GM12878 (cell line): ENCODE results near the gene GPBAR1. TPM values are rescaled to one million over a fixed set of nuclear protein-coding genes. Genes with fewer than 3 reads are reported as not detected.

ENCODE experiments used
- BCL11A ChIP-seq: IDR thresholded peaks from 2 replicates; pipeline ENCODE4 v1.6.1; 2011; ENCODE audit warnings: low read depth, low read length
- CHD2 ChIP-seq: IDR thresholded peaks from 2 replicates; pipeline ENCODE4 v1.6.1; 2011; ENCODE audit warnings: low read depth, low read length, improper control_type of control experiment, borderline replicate concordance
- DPF2 ChIP-seq: fragments of 450-650 bp; IDR thresholded peaks from 2 replicates; pipeline ENCODE4 v1.6.1; 2017; ENCODE audit warnings: mild to moderate bottlenecking
- EGR1 ChIP-seq, 2 experiments: IDR thresholded peaks; 1 replicate in 1 of 2; 2 replicates in 1 of 2; pipeline ENCODE4 v1.6.1; 2011 to 2012; ENCODE audit warnings: low read depth in 2 of 2, low read length in 2 of 2, borderline replicate concordance in 1 of 2, mild to moderate bottlenecking in 1 of 2, moderate library complexity in 1 of 2
- FOXK2 ChIP-seq: fragments of 450-650 bp; IDR thresholded peaks from 2 replicates; pipeline ENCODE4 v1.6.1; 2017; ENCODE audit warnings: mild to moderate bottlenecking, moderate library complexity
- HDAC2 ChIP-seq: fragments of 200-600 bp; sonication (generic); IDR thresholded peaks from 2 replicates; pipeline ENCODE4 v1.6.1; 2017
- HDGF ChIP-seq: fragments of 450-650 bp; IDR thresholded peaks from 2 replicates; pipeline ENCODE4 v1.6.1; 2016; ENCODE audit warnings: antibody characterized with exemption
- IKZF1 ChIP-seq: fragments of 450-650 bp; conservative IDR thresholded peaks from 2 replicates; pipeline ENCODE4 v1.6.1; 2017; ENCODE audit warnings: antibody characterized with exemption, mild to moderate bottlenecking
- IRF4 ChIP-seq: IDR thresholded peaks from 2 replicates; pipeline ENCODE4 v1.6.1; 2011; ENCODE audit warnings: low read depth, low read length
- LARP7 ChIP-seq: fragments of 450-650 bp; IDR thresholded peaks from 2 replicates; pipeline ENCODE4 v1.6.1; 2017; ENCODE audit warnings: mild to moderate bottlenecking
- MXI1 ChIP-seq: fragments of 150-350 bp; IDR thresholded peaks from 2 replicates; pipeline ENCODE4 v1.6.1; 2011; ENCODE audit warnings: low read depth, mild to moderate bottlenecking, inconsistent platforms, low read length, improper control_type of control experiment
- MYC ChIP-seq: IDR thresholded peaks from 2 replicates; pipeline ENCODE4 v1.6.1; 2011; ENCODE audit warnings: mild to moderate bottlenecking, low read length, moderate library complexity, inconsistent platforms; ENCODE audit not compliant: insufficient read depth, insufficient replicate concordance, insufficient read length, severe bottlenecking
- NFYA ChIP-seq: IDR thresholded peaks from 2 replicates; pipeline ENCODE4 v1.6.1; 2011; ENCODE audit warnings: low read depth, mild to moderate bottlenecking, low read length, improper control_type of control experiment, borderline replicate concordance
- NFYB ChIP-seq: IDR thresholded peaks from 2 replicates; pipeline ENCODE4 v1.6.1; 2011; ENCODE audit warnings: low read depth, mild to moderate bottlenecking, low read length, improper control_type of control experiment, moderate library complexity; ENCODE audit not compliant: insufficient read depth
- NR2C1 ChIP-seq: fragments of 450-650 bp; IDR thresholded peaks from 2 replicates; pipeline ENCODE4 v1.6.1; 2017; ENCODE audit warnings: antibody characterized with exemption, mild to moderate bottlenecking, moderate library complexity
- NR2F1 ChIP-seq: fragments of 450-650 bp; conservative IDR thresholded peaks from 2 replicates; pipeline ENCODE4 v1.6.1; 2017; ENCODE audit warnings: mild to moderate bottlenecking
- RB1 ChIP-seq: fragments of 450-650 bp; formaldehyde crosslinking; IDR thresholded peaks from 2 replicates; pipeline ENCODE4 v1.6.1; 2017; ENCODE audit warnings: mild to moderate bottlenecking, borderline replicate concordance
- RCOR1 ChIP-seq: conservative IDR thresholded peaks from 2 replicates; pipeline ENCODE4 v1.6.1; 2012; ENCODE audit warnings: low read depth, low read length, improper control_type of control experiment
- SMAD1 ChIP-seq: fragments of 450-650 bp; IDR thresholded peaks from 2 replicates; pipeline ENCODE4 v1.6.1; 2018; ENCODE audit warnings: mild to moderate bottlenecking, low read depth; ENCODE audit not compliant: partially characterized antibody
- SMAD5 ChIP-seq: IDR thresholded peaks from 2 replicates; pipeline ENCODE4 v1.6.1; 2016; ENCODE audit warnings: antibody characterized with exemption, low read depth
- SPI1 ChIP-seq: IDR thresholded peaks from 2 replicates; pipeline ENCODE4 v1.6.1; 2011; ENCODE audit warnings: low read depth, mild to moderate bottlenecking, low read length, moderate library complexity, borderline replicate concordance; ENCODE audit not compliant: insufficient read depth
- SRF ChIP-seq, 2 experiments: IDR thresholded peaks; 2 replicates each; pipeline ENCODE4 v1.6.1; 2011; ENCODE audit warnings: low read depth in 2 of 2, low read length in 2 of 2, mild to moderate bottlenecking in 1 of 2, moderate library complexity in 1 of 2
- STAT1 ChIP-seq: fragments of 450-650 bp; conservative IDR thresholded peaks from 2 replicates; pipeline ENCODE4 v1.6.1; 2014; ENCODE audit warnings: antibody characterized with exemption, mild to moderate bottlenecking
- TAF1 ChIP-seq: IDR thresholded peaks from 2 replicates; pipeline ENCODE4 v1.6.1; 2011; ENCODE audit warnings: mild to moderate bottlenecking, low read depth, low read length, borderline replicate concordance
- ZNF207 ChIP-seq: fragments of 450-650 bp; IDR thresholded peaks from 2 replicates; pipeline ENCODE4 v1.6.1; 2014; ENCODE audit warnings: antibody characterized with exemption, mild to moderate bottlenecking, borderline replicate concordance
- polyA plus RNA-seq, 11 experiments: library from polyadenylated mRNA; depleted of rRNA in 4 of 11; unstranded in 6 of 11; stranded (reverse) in 5 of 11; fragments of >200 nt; fragmentation: Nextera tagmentation in 4 of 11; fragmentation: Illumina TruSeq in 1 of 11; extraction: Ambion mirVana in 4 of 11; extraction: Trizol in 1 of 11; gene quantifications; 1 replicate in 1 of 11; 2 replicates in 10 of 11; pipeline versions ENCODE4 v1.2.1 to v1.2.3, GENCODE V29; 2011 to 2016; ENCODE audit warnings: inconsistent platforms in 2 of 11, missing spikeins in 2 of 11, low read depth in 1 of 11
- total RNA-seq, 4 experiments: library from RNA; depleted of rRNA in 3 of 4; stranded (reverse); fragments of >200 nt in 3 of 4; fragmentation: Illumina TruSeq in 1 of 4; extraction: Trizol in 1 of 4; gene quantifications; 2 replicates each; pipeline versions ENCODE4 v1.2.1 to v1.2.3, GENCODE V29; 2013 to 2021

The GPBAR1 gene
- total and polyA plus RNA-seq, 10 of the 15 experiments (the other 5 are each of a cell fraction or from before 2014, with no cell fraction given), result 0.03 to 0.36 (median 0.11) TPM; not detected in 3

DNA sequence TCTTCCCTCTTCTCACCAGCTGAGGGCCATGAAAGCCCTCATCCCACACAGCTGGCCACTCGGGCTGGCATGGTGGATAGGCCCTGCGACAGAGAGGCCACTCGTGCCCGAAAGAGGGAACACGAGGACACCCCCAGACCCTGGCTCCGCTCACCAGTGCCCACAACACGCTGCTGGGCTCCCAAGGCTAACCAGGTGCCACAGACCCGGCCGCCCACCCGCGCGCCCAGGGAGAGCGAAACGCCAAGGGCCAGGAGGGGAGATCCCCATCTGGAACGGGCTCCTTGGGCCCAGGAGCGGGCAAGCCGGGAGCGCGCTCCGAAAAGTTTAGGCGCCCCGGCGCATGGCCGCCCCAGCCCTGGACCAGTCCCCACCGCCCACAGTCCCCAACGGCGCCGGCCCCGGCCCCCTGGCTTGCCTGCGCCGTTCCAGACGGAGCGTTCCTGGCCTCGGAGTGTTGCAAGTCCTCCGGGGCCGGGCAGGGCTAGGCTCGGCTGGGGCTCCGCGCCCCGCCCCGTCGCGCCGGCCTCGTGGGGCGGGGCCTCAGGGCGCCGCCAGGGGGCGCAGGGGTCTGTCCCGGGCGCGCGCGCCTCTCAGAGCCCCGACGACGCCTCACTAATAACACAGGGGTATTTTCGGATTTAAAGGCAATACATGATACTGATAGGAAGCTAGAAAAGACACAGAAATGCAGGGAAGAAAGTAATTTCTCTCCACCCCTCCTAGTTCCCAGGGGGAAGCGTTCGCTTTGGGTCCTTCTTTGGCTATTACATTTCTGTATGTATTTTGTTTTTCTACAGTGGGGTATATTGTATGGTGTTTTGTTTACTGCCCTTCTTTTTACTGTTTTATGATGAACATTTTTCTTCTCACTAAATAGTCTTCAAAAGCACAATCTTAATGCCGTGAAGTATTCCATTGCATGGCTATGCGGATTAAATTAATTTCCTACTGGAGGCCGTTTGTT is 31.5 kb downstream of the GPBAR1 start, which contains the start of gene TMBIM1 (continued):
- TF ChIP-seq SMAD1 (no peak), STAT1 (peak; percentile 87; the same call in 1 of the 2 replicates), HDAC2 (no peak), SMAD5 (no peak), SRF (IDR thresholded peaks at IDR 0.05; ENCODE audit: low read depth in 2 of 2, low read length in 2 of 2) (0 out of 4 replicates have a peak, but pooled peaks of 1 of the 2 experiments have one; percentile 18), TAF1 (no peak), LARP7 (peak; percentile 60), NR2C1 (no peak), HDGF (no peak), NFYA (no peak), SPI1 (no peak), ZNF207 (peak; percentile 57; the same call in 1 of the 2 replicates), EGR1 (IDR thresholded peaks at IDR 0.05; ENCODE audit: borderline replicate concordance in 1 of 2, low read depth in 2 of 2, low read length in 2 of 2) (no peak), FOXK2 (no peak), MYC (peak; percentile 5), DPF2 (peak; percentile 65), RCOR1 (no peak), BCL11A (no peak), IKZF1 (peak; percentile 93), MXI1 (peak; percentile 71), NFYB (no peak), IRF4 (no peak), RB1 (peak; percentile 94; the same call in 1 of the 2 replicates), CHD2 (no peak), NR2F1 (no peak; the same call in 1 of the 2 replicates)
